PC-9 (cell line): ENCODE results near the gene EXD2. TPM values are rescaled to one million over a fixed set of nuclear protein-coding genes. Genes with fewer than 3 reads are reported as not detected.

Source experiments
- BruUV-seq: library from RNA; stranded (reverse); fragments of 400-500 nt; replicated peaks from 2 replicates; lab custom pipeline; 2021; lab: Mats Ljungman, UMichigan
- CTCF ChIA-PET: fragments of 300-600 bp; sonication (Branson Sonifier 250); formaldehyde crosslinking; loops from one replicate; lab custom pipeline; 2022; ENCODE audit warnings: antibody characterized with exemption; lab: Charles Lee
- POLR2A ChIA-PET: fragments of 300-600 bp; sonication (Branson Sonifier 250); formaldehyde crosslinking; loops from one replicate; lab custom pipeline; 2022; ENCODE audit warnings: antibody characterized with exemption; ENCODE audit not compliant: unreplicated experiment; lab: Charles Lee
- DNase-seq, 2 experiments: peaks; one replicate each; pipeline versions ENCODE4 v3.0.0 to v3.0.0-alpha.2; 2015 to 2022; ENCODE audit warnings: mixed read lengths in 1 of 2
- H2AFZ ChIP-seq: fragments of 200-600 bp; sonication (generic); 2 replicates; pipeline ENCODE4 v1.8.1; 2017; ENCODE audit warnings: antibody characterized with exemption
- H3F3A ChIP-seq: fragments of 200-600 bp; sonication (generic); 2 replicates; pipeline ENCODE4 v1.8.1; 2017; ENCODE audit warnings: antibody characterized with exemption, mild to moderate bottlenecking, low read depth; ENCODE audit not compliant: insufficient read depth
- H3K27ac ChIP-seq: fragments of 200-600 bp; sonication (generic); 2 replicates; pipeline ENCODE4 v1.6.1; 2016; ENCODE audit warnings: mixed run types
- H3K27me3 ChIP-seq: fragments of 200-600 bp; sonication (generic); 2 replicates; pipeline ENCODE4 v1.6.1; 2016; ENCODE audit warnings: low read depth, mixed run types; ENCODE audit not compliant: insufficient read depth
- H3K36me3 ChIP-seq: fragments of 200-600 bp; sonication (generic); 2 replicates; pipeline ENCODE4 v1.6.1; 2016; ENCODE audit warnings: low read depth, mixed run types
- H3K4me1 ChIP-seq: fragments of 200-600 bp; sonication (generic); replicated peaks from 2 replicates; pipeline ENCODE4 v1.6.1; 2016; ENCODE audit warnings: mixed run types; ENCODE audit not compliant: insufficient read depth
- H3K4me2 ChIP-seq: fragments of 200-600 bp; sonication (generic); 2 replicates; pipeline ENCODE4 v1.6.1; 2017; ENCODE audit warnings: mixed run types
- H3K4me3 ChIP-seq: fragments of 200-600 bp; sonication (generic); 2 replicates; pipeline ENCODE4 v1.6.1; 2016; ENCODE audit warnings: mixed run types
- H3K79me2 ChIP-seq: fragments of 200-600 bp; sonication (generic); 2 replicates; pipeline ENCODE4 v1.6.1; 2017; ENCODE audit warnings: low read depth, mixed run types
- H3K9me2 ChIP-seq: fragments of 200-600 bp; sonication (generic); 2 replicates; pipeline ENCODE4 v1.8.1; 2017; ENCODE audit warnings: mild to moderate bottlenecking; ENCODE audit not compliant: insufficient read depth
- H3K9me3 ChIP-seq: fragments of 200-600 bp; sonication (generic); 2 replicates; pipeline ENCODE4 v1.8.1; 2016; ENCODE audit warnings: low read depth; ENCODE audit not compliant: insufficient read depth
- H4K20me1 ChIP-seq: fragments of 200-600 bp; sonication (generic); 2 replicates; pipeline ENCODE4 v1.8.1; 2017; ENCODE audit not compliant: insufficient read depth
- CTCF ChIP-seq: fragments of 200-600 bp; sonication (generic); conservative IDR thresholded peaks from 2 replicates; pipeline ENCODE4 v1.6.1; 2017; ENCODE audit warnings: mixed run types, antibody characterized with exemption, mild to moderate bottlenecking, moderate library complexity
- EZH2 ChIP-seq: fragments of 200-600 bp; sonication (generic); IDR thresholded peaks from 2 replicates; pipeline ENCODE4 v1.8.0; 2017; ENCODE audit warnings: antibody characterized with exemption, low read depth
- intact Hi-C: fragments of 100-400 bp; cut with micrococcal nuclease; formaldehyde crosslinking; loops from one replicate; pipeline ENCODE4 v1.10.0; 2022; ENCODE audit not compliant: unreplicated experiment
- total RNA-seq: library from RNA; stranded (reverse); gene quantifications from 2 replicates; pipeline ENCODE4 v1.2.3, GENCODE V29; 2021

EXD2 gene
- total RNA-seq, 1 experiment from 2014 or later, result 21.4 TPM

GRCh38 chr14:69281450-69282169 lies 90.3 kb downstream of the EXD2 start:
- no peaks in the 10 kb centered on the region for H3F3A ChIP-seq
- intact Hi-C loops, result no loop called here
- H4K20me1 ChIP-seq, result no peaks in the 10 kb centered on the region
- ChIA-PET POLR2A (no interaction called here), CTCF (no interaction called here)
- H3K79me2 ChIP-seq, result no peaks in the 10 kb centered on the region
- no peak overlapping the region for H3K4me3 ChIP-seq
- no peaks in the 10 kb centered on the region for H3K36me3 ChIP-seq
- no peaks in the 10 kb centered on the region for H3K9me3 ChIP-seq
- TF ChIP-seq EZH2, result no peak
- no peak for TF ChIP-seq CTCF
- H2AFZ ChIP-seq, result no peak overlapping the region
- DNase-seq, result no peak
- H3K9me2 ChIP-seq, result no peaks in the 10 kb centered on the region
- H3K27ac ChIP-seq, result no peak overlapping the region
- H3K27me3 ChIP-seq, result 0 out of 2 replicates have a peak, but pooled peaks cover 8% of the 10 kb centered on the region
- BruUV-seq, result no TSS peak
- no peaks in the 10 kb centered on the region for H3K4me1 ChIP-seq
- no peak overlapping the region for H3K4me2 ChIP-seq

DNA sequence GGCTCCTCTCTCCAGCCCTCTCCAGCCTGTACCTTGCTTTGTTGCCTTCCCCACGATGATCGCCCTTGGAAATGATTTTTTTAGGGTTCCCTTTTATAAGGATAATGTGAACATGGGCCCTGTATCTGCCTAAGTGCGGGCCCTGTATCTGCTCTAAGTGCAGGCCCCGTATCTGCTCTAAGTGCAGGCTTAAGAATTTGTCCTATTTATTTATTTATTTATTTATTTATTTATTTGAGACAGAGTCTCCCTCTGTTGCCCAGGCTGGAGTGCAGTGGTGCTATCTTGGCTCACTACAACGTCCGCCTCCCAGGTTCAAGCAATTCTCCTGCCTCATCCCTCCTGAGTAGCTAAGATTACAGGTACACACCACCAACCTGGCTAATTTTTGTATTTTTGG lies 91.2 kb downstream of the EXD2 start:
- Histone ChIP-seq H4K20me1 (no peaks in the 10 kb centered on the region), H3K36me3 (no peaks in the 10 kb centered on the region), H2AFZ (no peak overlapping the region), H3K27me3 (0 out of 2 replicates have a peak, but pooled peaks cover 8% of the 10 kb centered on the region), H3K4me2 (no peak overlapping the region), H3K79me2 (no peaks in the 10 kb centered on the region), H3K4me1 (no peaks in the 10 kb centered on the region), H3K4me3 (no peak overlapping the region), H3F3A (no peaks in the 10 kb centered on the region), H3K9me2 (no peaks in the 10 kb centered on the region), H3K27ac (no peak overlapping the region), H3K9me3 (no peaks in the 10 kb centered on the region)
- TF ChIP-seq CTCF (no peak), EZH2 (no peak)
- no TSS peak for BruUV-seq
- DNase-seq, result no peak
- CTCF ChIA-PET, result interaction anchor here (0.6 kb wide), 1 partner anchor 11 kb away, joined by 3 read pairs; no protein-coding TSS in a partner anchor
- intact Hi-C loops, result no loop called here
- POLR2A ChIA-PET, result no interaction called here

DNA sequence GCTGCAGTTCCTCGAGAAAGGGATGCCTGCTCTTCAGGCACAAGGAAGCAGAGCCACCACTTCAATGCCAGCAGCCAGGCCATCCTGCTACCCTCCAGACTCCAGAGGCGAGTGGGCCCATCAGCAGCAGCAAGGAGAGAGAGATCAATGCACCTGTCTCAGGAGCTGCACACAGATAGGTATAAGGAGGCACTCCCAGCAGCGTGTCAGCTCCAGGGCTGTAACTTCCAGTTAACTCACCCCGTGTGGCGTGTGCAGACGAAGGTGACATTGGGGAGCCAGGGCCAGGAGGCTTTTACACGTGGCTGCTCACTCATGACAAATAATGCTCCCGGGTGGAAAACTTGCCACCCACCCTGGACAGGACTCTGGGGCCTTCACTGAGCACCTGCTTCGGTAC lies 92.9 kb downstream of the EXD2 start:
- intact Hi-C loops, result no loop called here
- Histone ChIP-seq H3K4me2 (no peak overlapping the region), H4K20me1 (no peaks in the 10 kb centered on the region), H3K79me2 (no peaks in the 10 kb centered on the region), H3F3A (no peaks in the 10 kb centered on the region), H3K9me3 (no peaks in the 10 kb centered on the region), H2AFZ (no peak overlapping the region), H3K4me3 (no peak overlapping the region), H3K4me1 (no peaks in the 10 kb centered on the region), H3K27ac (no peak overlapping the region), H3K9me2 (no peaks in the 10 kb centered on the region), H3K36me3 (no peaks in the 10 kb centered on the region), H3K27me3 (0 out of 2 replicates have a peak, but pooled peaks cover 8% of the 10 kb centered on the region)
- no TSS peak for BruUV-seq
- CTCF ChIA-PET, result no interaction called here
- no peak for DNase-seq
- no peak for TF ChIP-seq CTCF
- no peak for TF ChIP-seq EZH2
- POLR2A ChIA-PET, result no interaction called here
